Measurements from ENCODE around the gene ZNF614.
"Not testable (repeated sequence)": the region's sequence is repeated elsewhere in the genome, so short reads cannot be mapped to it uniquely, and the experiment has no call there.

Gene ZNF614

DNA sequence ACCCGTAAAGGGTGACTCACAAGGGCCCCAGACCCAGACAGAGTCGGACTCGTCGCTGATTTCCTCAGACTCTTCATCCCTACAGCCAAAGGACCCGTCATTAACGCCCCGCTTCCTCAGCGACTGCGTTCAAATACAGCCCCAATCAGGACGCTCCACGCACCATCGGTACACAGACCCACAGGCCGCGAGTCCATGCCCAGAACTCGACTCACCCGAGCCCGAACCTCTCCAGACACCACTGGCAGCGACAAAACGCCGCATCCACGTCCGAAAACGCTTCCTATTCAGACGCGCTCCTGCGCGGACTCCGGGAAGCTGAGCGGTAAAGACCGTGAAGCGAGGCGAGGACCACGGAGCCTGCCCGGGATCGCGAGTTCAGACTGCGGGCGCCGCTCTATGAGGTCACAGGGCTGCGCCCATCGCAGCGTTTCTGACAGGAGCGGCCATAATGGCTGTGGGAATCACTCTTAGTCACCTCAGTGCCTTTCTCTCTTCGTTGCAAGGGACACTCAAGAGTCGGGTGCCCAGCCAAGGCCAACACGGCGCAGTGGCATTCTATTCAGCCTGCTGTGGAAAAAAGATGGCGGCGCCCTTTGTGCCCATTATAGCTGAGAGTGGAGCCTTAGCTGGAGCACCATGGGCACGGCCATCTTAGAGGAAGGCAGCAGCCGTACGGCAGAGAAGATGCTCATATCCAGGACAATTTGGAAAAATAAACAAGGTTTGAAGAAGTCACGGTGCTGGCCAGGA lies at the start of gene ZNF614:
Gene ZNF614 (minus strand): TSS at position 353 of the 753 bp plus-strand sequence. CDS start 2,634 bp downstream, outside the sequence.
- DNase-seq = peak; percentile 46 to 98 (median 84)

DNA sequence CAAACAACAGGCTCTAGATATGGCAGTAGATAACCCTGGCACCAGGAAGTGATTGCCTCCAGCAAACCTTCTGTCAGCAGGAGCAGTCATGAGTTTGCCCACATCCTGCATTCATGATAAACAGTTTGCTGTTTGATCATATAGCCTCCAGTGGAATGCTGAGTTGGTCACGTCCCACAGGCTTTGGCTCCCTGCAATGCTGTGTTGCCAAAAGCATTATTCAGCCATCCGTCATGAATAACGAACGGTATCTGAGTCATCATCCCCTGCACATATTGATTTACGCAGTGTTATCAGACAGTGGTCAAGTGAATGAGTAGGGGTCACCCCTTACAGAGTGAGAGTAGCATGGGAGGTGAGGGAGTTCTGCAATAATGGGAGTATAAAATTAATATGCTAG lies 42.3 kb upstream of the ZNF614 start:
- DNase-seq = no peak

DNA sequence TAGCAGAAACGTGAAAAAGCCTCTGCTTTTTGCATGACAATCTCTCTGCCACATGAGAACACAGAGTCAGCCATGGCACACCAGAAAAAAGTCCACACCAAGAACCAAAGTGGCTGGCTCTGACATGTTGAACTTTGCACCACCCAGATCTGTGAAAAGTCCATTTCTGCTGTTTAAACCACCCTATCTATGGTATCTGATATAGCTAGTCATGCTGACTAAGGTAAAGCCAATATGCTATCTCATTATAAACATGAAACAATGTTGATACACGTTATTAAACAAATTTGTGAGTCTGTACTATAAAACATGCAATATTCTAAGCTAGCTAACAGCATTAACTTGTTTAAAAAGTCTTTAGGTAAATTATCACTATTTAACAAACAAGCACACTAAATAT lies 41.5 kb upstream of the ZNF614 start:
- no peak for DNase-seq

DNA sequence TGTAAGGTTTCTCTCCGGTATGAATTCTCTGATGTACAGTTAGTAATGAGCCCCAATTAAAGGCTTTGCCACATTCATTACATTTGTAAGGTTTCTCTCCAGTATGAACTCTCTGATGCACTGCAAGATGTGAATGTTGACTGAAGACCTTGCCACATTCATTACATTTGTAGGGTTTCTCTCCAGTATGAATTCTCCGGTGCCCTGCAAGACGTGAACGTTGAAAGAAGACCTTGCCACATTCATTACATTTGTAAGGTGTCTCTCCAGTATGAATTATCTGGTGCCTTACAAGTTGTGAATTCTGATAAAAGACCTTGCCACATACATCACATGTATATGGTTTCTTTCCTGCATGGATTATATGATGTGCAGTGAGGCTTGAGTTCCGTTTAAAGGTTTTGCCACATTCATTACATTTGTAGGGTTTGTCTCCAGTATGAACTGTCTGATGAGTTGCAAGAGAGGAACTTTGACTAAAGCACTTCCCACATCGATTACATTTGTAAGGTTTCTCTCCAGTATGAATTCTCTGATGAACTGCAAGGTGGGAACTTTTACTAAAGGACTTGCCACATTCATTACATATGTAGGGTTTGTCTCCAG lies 38.2 kb upstream of the ZNF614 start:
- no peak for DNase-seq

DNA sequence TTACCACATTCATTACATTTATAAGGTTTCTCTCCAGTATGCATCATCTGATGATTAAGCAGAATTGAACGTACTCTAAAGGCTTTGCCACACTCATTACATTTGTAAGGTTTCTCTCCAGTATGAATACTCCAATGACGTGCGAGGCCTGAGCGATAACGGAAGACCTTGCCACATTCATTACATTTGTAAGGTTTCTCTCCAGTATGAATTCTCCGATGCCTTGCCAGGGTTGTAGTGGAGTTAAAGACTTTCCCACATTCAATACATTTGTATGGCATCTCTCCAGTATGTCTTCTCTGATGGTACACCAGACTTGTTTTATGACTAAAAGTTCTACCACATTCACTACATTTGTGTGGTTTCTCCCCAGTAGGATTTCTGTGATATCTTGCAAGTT lies 37.2 kb upstream of the ZNF614 start:
- no peak for DNase-seq

DNA sequence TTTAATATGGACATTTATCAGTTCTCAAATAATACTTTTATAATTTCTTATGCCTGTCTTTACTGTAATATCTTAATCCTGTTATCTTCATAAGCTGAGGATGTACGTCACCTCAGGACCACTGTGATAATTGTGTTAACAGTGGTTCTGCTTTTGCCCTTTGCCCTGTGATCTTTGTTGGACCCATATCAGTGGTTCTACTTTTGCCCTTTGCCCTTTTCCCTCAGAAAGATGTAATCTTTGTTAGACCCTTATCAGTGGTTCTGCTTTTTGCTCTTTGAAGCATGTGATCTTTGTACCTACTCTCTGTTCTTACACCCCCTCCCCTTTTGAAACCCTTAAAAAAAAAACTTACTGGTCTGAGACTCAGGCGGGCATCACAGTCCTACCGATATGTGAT lies 28.3 kb upstream of the ZNF614 start:
- not testable (repeated sequence) for DNase-seq

DNA sequence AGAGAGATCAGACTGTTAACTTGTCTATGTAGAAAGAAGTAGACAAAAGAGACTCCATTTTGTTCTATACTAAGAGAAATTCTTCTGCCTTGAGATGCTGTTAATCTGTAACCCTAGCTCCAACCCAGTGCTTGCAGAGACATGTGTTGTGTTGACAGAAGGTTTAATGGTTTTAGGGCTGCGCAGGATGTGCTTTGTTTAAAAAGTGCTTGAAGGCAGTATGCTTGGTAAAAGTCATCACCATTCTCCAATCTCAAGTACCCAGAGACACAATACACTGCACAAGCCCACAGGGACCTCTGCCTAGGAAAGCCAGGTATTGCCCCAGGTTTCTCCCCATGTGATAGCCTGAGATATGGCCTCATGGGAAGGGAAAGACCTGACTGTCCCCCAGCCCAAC lies 23.6 kb upstream of the ZNF614 start:
- DNase-seq = not testable (repeated sequence)

DNA sequence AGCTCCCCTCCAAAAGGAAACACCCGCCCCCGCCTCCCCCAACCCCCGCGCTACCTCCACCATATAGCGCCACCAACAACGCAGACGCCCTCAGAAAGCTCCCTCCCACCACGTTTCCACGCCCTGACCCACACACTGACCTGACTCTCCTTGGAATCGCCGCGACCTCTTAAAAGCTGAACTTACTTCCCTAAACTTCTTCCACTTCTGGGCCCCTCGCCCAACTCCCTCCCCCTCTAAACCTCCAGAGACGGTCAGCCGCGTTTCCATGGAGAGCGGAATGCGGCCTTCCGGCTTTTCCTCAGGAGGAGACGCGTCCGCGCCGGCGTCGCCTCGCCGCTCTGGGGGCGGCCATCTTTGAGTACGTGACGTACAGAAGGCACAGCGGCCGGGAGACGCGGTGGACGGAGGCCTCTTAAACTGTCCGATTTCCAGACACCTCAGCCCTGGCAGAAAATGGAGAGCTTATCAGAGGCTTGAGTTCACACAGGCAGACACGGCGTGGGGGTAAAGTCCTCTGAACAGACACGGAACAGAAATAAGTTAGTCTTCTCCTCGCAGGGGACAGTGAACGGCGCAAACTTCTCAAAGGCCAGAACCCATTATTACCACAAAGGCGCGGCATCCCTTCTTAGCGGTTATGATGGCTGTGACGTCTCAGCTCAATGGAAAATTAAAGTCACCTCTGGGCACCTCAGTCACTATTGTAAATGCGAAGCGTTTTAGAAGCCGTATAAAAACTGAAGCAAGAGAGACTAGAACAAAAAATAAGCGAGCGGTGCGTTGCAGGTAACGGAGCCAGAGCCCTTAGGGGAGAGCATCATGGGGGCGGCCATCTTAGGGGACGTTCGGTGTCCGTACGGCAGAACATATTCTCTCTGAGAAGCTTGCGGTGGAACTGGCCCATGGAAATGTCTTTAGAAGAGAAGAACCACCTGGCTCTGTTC lies 20.6 kb upstream of the ZNF614 start, which contains the start of gene ZNF432:
Gene ZNF432 (minus strand): TSS at position 284 of the 947 bp plus-strand sequence. CDS start 1,970 bp downstream, outside the sequence.
- peak; percentile 31 to 95 (median 88) for DNase-seq

DNA sequence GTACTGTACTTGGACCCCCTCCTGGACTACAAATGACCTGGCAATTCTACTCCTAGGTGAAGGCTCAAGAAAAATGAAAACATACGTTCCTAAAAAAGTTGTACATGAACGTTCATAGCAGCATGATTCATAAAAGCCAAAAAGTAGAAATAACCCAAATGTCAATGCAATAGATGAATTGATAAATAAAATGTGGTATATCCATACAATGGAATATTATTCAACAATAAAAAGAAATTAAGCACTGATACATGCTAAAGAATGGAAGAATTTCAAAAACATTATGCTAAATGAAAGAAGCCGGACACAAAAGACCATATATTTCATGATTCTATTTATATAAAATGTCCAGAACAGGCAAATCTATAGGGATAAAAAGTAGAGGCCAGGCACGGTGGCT lies 11.0 kb upstream of the ZNF614 start:
- DNase-seq = no peak

DNA sequence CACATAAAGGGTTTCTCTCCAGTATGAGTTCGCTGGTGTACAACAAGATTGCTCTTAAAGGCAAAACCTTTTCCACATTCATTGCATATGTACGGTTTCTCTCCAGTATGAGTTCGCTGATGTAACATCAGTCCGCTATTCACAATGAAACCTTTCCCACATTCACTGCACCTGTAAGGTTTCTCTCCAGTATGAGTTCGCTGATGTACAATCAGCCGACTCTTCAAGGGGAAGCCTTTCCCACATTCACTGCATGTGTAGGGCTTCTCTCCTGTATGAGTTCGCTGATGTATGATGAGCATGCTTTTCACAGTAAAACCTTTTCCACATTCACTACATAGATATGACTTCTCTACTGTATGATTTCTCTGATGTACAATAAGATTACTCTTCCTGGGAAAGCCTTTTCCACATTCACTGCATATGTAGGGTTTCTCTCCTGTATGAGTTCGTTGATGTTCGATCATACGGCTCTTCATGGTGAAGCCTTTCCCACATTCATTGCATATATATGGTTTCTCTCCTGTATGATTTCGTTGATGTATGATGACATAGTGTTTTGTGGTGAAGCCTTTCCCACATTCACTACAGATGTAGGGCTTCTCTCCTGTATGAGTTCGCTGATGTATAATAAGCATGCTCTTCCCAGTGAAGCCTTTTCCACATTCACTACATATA lies 6.0 kb upstream of the ZNF614 start:
- no peak for DNase-seq

DNA sequence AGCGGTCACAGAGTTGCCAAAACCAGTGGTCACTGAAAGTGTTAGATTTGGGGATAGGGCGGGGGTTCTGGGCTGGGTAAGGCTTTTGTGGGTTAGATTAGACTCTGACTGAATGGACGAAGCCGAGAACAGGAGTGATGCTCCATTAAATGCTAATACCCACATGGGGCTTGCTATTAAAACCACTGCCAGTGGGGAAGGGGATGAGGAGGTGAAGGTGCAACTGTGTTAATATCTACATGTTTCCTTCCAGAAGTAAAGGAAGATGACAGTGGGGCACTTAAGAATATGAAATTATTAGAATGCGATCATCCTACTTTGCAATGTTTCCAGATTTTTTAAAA lies 573 bp upstream of the ZNF614 start:
- DNase-seq = peak in 1 of 56 donors; percentile 54

DNA sequence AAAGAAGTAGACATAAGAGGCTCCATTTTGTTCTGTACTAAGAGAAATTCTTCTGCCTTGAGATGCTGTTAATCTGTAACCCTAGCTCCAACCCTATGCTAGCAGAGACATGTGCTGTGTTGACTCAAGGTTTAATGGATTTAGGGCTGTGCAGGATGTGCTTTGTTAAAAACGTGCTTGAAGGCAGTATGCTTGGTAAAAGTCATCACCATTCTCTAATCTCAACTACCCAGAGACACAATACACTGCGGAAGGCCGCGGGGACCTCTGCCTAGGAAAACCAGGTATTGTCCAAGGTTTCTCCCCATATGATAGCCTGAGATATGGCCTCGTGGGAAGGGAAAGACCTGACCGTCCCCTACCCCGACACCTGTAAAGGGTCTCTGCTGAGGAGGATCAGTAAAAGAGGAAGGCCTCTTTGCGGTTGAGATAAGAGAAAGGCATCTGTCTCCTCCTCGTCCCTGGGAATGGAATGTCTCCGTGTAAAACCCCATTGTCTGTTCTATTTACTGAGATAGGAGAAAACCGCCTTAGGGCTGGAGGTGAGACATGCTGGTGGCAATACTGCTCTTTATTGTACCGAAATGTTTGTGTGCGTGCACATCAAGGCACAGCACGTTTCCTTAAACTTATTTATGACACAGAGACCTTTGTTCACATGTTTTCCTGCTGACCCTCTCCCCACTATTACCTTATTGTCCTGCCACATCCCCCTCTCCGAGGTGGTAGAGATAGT lies 1.8 kb downstream of the ZNF614 start:
- not testable (repeated sequence) for DNase-seq

DNA sequence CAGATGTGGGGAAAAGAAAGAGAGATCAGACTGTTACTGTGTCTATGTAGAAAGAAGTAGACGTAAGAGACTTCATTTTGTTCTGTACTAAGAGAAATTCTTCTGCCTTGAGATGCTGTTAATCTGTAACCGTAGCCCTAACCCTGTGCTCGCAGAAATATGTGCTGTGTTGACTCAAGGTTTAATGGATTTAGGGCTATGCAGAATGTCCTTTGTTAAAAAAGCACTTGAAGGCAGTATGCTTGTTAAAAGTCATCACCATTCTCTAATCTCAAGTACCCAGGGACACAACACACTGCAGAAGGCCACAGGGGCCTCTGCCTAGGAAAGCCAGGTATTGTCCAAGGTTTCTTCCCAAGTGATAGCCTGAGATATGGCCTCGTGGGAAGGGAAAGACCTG lies 3.7 kb downstream of the ZNF614 start:
- not testable (repeated sequence) for DNase-seq

DNA sequence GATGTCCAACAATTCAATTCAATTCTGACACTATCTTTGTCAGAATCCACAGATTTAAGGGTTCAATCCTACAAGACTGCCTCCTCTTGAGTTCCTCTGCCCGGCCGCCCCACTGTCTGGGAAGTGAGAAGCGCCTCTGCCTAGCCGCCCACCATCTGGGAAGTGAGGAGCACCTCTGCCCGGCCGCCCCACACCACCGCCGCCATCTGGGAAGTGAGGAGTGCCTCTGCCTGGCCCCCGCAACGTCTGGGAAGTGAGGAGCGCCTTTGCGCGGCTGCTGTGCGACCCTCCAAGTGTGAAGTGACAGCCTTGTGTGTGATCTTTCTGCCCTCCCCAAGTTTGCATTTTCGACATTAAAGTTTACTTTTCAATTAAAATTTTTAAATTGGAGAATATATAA lies 6.0 kb downstream of the ZNF614 start:
- no peak for DNase-seq

DNA sequence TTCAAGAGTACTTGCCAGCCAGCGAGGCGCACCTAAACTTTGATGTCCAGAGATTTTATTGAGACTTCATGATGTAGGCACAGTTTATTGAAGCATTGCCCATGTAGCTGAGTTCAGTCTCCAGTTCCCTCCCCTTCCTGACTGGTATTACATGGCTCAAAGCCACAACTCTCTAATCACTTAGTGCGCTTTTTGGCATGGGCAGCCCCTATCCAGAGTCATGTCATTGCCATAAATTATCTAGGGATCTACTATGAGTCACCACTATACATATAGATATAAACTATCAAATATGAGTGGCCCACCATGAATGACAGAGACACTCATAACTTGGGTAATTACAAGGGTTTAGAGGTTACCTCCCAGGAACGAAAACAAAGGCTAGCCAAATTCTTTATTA lies 7.7 kb downstream of the ZNF614 start:
- DNase-seq = no peak

DNA sequence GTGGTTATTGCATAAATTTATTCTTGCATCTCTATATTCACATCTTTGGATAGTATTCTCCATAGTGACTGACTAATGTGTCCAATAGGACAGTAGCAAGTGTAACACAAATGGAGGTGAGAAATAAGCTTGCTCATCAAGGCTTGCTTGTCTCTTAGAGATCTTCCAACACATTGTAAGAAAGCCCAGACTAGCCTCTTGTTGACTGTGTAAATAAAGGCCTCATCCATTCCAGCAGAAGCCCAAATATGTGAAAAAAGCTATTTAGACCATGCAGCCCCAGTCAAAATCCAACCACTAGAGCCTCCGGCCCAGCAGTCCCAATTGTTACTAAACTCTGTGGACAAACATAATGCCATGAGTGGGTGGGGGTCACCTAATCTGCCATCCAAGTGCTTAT lies 17.5 kb downstream of the ZNF614 start:
- DNase-seq = no peak

DNA sequence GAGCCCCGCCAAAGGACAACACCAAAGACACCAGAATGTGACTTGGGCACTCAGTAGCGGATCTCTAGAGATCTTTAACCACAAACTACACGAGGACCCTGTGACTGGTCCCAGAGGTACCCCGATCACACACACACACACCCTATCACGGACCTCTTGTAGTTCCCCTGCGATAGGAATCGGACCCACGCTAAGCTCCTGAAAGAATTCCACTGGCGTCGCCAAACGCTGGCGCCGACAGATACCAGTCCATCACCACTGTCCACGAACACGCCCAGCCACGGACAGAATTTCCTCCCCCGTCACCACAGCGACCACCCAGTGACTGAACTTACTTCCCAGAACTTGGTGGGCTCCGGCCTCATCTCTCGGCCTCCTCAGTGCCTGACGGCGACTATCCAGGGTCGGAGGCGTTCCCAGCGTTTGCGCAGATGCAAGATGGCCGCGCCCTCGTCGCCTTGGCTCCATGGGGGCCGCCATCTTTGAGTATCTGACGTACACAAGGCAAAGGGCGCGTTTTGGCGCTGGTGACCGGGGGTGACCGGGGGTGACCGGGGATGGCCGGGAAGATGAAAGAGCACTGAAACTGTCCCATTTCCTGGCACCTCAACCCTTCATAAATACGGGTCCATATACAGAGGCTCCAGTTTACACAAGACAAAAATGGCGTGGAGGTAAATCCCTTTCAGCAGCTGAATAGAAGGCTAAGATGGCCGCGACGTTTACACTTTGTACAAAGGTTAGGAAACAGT lies 20.2 kb downstream of the ZNF614 start, which contains the start of gene ZNF615:
Gene ZNF615 (minus strand): TSS at position 406 of the 752 bp plus-strand sequence. CDS start 4,500 bp downstream, outside the sequence.
- peak; percentile 35 to 95 (median 86) for DNase-seq

DNA sequence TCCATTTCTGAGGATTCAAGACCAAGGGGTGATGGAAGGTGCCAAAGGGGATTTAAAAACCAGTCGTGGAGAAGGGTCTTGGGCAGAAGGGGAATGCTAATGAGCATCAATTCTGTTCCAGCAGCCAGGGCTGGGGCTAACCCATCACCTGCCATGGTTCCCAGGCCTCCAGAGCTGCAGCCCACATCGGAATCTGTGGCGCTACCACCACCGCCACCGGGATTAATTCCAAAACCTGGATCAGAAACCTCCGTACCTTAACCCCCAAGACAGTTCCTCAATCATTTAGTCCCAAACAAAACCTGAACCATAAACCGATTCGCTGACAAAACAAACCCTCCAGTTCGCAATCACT lies 20.8 kb downstream of the ZNF614 start:
- peak in 14 of 56 donors; percentile 5 to 45 (median 28) for DNase-seq

DNA sequence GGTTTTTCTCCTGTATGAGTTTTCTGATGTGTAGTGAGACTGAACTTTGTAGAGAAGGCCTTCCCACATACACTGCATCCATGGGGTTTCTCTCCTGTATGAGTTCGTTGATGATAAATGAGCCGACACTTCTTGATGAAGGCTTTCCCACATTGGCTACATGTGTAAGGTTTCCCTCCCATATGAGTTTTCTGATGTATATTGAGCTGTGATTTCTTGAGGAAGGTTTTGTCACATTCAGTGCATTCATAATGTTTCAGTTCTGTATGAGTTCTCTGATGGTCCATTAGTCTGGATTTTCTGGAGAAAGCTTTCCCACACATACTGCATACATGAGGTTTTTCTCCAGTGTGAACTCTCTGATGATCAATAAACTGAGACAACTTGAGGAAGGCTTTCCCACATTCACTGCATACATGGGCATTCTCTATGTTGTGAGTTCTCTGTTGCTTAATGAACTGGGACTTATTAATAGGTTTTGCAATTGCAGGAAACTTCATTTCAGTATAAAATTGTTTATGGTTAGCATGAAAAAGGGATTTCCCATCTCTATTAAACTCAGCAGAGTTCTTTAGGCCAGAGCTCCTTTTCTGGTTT lies 34.0 kb downstream of the ZNF614 start:
- DNase-seq = no peak
